ES-I3 (cell line): Measurements from ENCODE around the gene MPRIP.
"Not testable (repeated sequence)": the region's sequence is repeated elsewhere in the genome, so short reads cannot be mapped to it uniquely, and the experiment has no call there.

Source experiments
- H3K36me3 ChIP-seq: 2 replicates; pipeline ENCODE4 v1.6.1; 2013; ENCODE audit warnings: mild to moderate bottlenecking, low read length, control low read depth, moderate library complexity; ENCODE audit not compliant: insufficient read depth
- H3K4me1 ChIP-seq: 2 replicates; pipeline ENCODE4 v1.6.1; 2013; ENCODE audit warnings: mild to moderate bottlenecking, control low read depth, low read length; ENCODE audit not compliant: insufficient read depth
- H3K9ac ChIP-seq: 2 replicates; pipeline ENCODE4 v1.6.1; 2013; ENCODE audit warnings: low read depth, mild to moderate bottlenecking, low read length, moderate library complexity
- H3K9me3 ChIP-seq: 2 replicates; pipeline ENCODE4 v1.6.1; 2013; ENCODE audit warnings: mild to moderate bottlenecking, low read length, moderate library complexity; ENCODE audit not compliant: control insufficient read depth, insufficient read depth

The MPRIP gene, protein sequence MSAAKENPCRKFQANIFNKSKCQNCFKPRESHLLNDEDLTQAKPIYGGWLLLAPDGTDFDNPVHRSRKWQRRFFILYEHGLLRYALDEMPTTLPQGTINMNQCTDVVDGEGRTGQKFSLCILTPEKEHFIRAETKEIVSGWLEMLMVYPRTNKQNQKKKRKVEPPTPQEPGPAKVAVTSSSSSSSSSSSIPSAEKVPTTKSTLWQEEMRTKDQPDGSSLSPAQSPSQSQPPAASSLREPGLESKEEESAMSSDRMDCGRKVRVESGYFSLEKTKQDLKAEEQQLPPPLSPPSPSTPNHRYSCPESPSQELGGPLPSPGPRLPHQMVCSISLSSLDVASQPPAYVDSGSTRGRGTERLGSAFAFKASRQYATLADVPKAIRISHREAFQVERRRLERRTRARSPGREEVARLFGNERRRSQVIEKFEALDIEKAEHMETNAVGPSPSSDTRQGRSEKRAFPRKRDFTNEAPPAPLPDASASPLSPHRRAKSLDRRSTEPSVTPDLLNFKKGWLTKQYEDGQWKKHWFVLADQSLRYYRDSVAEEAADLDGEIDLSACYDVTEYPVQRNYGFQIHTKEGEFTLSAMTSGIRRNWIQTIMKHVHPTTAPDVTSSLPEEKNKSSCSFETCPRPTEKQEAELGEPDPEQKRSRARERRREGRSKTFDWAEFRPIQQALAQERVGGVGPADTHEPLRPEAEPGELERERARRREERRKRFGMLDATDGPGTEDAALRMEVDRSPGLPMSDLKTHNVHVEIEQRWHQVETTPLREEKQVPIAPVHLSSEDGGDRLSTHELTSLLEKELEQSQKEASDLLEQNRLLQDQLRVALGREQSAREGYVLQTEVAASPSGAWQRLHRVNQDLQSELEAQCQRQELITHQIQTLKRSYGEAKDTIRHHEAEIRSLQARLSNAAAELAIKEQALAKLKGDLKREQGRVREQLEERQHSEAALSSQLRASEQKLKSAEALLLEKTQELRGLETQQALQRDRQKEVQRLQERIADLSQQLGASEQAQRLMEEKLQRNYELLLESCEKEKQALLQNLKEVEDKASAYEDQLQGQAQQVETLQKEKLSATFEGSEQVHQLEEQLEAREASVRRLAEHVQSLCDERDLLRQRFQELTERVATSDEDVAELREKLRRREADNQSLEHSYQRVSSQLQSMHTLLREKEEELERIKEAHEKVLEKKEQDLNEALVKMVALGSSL (N-terminal part only)

DNA sequence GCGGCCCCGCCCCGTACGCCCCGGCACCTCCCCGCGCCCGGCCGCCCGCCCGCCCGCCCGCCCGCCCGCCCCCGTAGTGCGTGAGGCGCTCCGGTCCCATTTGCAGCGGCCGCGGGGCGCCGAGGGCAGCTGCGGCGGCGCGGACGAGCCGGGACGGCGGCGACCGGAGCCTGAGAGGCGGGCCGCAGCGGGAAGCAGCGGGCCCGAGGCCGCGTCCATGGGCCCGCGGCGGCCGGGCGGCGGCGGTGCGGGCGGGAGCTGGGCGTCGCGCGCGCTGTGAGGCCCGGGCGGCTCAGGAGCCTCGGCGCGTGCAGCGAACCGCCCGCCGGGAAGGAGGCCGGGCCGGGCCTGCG is at the start of gene MPRIP:
Gene MPRIP, plus strand, starts transcription at position 74 of the 353 bp plus-strand sequence. CDS start 392 bp downstream, outside the sequence.
- peak within 1 kb of the TSS; percentile 74 for H3K9ac ChIP-seq
- peaks cover 21% of the 10 kb centered on the region for H3K4me1 ChIP-seq
- H3K36me3 ChIP-seq, result no peaks in the 10 kb centered on the region
- no peaks in the 10 kb centered on the region for H3K9me3 ChIP-seq

DNA sequence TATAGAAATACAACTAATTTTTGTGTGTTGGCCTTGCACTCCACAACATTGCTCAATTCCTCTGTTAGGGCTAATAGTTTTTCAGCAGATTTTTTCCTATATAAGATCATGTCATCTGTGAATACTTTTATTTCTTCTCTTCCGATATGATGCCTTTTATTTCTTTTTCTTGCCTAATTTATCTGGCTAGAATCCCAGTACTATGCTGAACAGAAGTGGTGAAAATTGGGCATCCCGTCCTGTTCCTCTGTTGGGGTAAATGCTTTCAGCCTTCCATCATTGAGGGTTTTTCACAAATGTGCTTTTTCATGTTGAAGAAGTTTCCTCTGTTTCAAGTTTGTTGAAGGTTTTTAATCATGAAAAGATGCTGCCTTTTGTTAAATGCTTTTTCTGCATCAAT is 47.6 kb upstream of the MPRIP start:
- H3K36me3 ChIP-seq, result no peaks in the 10 kb centered on the region
- no peaks in the 10 kb centered on the region for H3K4me1 ChIP-seq
- H3K9ac ChIP-seq, result no peak overlapping the region
- no peaks in the 10 kb centered on the region for H3K9me3 ChIP-seq

DNA sequence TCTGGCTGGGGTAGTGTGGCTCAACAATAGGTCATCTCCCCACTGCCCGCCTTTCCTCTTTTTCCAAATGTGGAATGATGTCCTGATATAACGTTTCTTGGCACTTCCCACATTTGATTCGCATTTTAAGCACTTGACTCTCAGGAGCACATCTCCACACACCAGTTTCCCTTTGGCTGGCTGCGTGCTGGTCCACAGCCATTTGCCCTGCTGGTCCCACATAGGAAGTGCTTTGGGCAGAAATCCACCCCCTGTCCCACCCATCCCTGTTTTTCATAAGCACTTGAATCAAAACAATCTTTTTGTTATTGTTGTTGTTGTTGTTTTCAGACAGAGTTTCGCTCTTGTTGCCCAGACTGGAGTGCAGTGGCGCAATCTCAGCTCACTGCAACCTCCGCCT is 46.3 kb upstream of the MPRIP start:
- no peaks in the 10 kb centered on the region for H3K9me3 ChIP-seq
- no peaks in the 10 kb centered on the region for H3K4me1 ChIP-seq
- H3K9ac ChIP-seq, result no peak overlapping the region
- no peaks in the 10 kb centered on the region for H3K36me3 ChIP-seq

DNA sequence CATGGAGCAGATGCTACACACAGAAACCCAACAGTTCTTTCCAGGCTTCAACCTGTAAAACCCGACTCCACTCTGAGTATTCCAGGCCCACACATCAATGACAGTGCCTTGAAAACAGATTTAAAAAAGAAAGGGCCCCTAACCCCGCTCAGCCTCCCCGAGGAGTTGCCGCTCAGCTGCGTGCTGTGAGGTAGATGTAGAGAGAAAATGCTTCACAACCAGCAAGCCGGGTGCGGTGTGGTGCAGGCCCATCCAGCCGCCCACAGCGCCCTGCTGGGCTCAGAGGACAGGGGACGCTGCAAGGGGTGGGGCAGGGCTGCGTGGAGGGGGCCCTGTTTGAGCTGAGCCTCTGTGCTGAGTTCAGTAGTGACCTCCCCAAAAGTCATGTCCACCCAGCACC is 45.5 kb upstream of the MPRIP start:
- not testable (repeated sequence) for H3K4me1 ChIP-seq, H3K9ac ChIP-seq, H3K9me3 ChIP-seq, H3K36me3 ChIP-seq

DNA sequence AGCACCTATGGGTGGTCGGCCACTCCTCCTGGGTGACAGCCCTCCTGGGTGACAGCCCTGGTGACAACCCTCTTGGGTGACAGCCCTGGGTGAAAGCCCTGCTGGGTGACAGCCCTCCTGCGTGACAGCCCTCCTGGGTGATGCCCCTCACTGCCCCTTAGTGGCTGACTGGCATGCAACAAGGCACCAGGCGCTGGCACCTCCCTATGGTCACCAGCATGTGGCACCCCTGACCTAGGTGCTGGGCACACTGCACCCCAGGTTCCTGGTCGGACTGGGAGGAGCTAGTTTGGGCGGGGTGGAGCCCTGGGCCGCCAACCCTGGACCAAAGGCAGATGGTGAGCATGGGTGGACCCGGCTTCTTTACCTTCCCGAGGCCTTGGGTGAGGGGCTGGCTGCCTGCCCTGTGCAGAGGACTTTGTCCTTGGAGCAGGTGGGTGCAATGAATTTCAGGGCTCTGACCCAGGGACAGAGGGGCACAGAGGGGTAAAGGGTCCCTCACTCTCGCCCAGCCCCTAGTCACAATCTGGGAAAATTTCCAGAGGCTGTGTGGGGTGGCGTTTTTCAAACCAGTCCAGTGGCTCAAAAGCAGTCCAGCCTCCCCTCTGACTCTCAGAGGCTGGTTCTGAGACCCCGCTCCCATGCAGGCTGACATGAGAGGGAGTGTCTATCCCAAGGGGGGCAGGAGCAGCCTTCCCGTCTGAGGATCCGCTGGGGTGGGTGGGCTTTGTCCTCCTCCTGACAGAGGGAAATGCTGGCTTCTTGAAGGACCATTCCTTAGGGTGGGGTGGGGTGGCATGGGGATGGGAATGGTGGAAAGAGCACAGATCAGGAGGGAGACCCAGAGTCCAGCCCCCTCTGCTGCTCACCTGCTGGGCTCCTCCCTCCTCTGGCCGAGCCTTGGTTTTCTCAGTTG is 44.5 kb upstream of the MPRIP start:
- Histone ChIP-seq H3K4me1 (no peaks in the 10 kb centered on the region), H3K36me3 (no peaks in the 10 kb centered on the region), H3K9me3 (no peaks in the 10 kb centered on the region), H3K9ac (no peak overlapping the region)

DNA sequence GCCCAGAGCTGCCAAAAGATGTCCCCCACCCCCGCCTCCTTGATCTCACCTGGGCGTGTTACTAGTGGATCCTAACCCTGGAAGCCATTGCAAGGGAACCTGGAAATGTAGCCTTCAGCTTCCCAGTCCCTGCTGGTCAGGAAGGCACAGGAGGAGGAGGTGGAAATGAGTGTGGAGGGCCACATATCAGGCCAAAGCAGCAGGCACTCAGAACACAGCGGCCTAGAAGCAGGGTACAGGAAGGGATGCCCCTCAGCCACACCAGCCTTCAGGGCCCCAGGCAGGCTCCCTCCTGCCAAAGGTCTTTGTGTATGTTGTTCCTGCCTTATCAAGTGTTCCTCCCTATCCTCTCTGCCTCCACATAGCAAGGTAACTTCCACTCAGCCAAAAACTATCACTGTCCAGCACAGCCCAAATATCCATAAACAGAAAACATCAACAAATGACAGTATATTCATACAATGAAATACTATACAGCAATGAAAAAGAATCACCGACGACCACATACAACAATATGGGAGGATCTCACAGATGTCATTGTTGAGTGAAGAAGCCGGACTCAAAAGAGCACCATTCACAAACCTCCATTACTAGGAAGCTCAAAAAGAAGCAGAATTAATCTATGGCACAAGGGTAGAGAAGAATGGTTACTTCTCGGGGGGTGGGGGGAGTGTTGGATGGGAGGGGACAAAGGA is 42.2 kb upstream of the MPRIP start:
- H3K4me1 ChIP-seq, result no peaks in the 10 kb centered on the region
- H3K9ac ChIP-seq, result no peak overlapping the region
- H3K9me3 ChIP-seq, result no peaks in the 10 kb centered on the region
- H3K36me3 ChIP-seq, result no peaks in the 10 kb centered on the region

DNA sequence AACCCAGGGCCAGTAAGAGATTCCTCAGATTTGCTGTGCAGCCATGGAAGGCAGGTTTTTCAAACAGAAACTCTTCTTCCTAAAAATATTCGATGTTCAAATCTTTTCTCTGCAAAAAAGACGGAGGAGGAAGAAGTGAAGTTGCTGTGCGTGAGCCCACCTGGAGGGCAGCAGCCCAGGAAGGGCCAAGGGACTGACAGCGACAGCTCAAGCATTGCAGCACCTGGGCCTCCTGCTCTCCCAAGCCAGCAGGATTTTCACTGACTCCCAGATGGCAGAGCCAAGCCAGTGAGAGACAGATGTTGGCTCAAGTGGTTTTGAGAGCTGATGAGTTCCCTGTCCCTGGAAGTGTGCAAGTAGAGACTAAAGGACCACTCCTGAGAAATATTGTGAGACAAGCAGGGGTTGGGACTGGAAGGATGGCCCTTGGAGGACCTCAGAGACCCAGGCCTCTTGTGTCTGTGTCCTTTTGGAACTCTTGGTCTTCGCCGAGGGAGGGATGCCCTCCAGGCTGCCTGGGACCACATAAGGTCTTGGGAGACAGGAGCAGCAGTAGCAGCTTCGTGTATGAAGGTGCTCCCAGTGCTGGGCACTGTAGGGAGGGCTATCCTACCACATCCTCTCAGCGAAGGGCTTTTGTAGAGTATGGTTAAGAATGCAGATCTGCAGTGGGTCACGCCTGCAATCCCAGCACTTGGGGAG is 41.0 kb upstream of the MPRIP start:
- no peaks in the 10 kb centered on the region for H3K36me3 ChIP-seq
- H3K4me1 ChIP-seq, result no peaks in the 10 kb centered on the region
- H3K9me3 ChIP-seq, result no peaks in the 10 kb centered on the region
- H3K9ac ChIP-seq, result no peak overlapping the region

DNA sequence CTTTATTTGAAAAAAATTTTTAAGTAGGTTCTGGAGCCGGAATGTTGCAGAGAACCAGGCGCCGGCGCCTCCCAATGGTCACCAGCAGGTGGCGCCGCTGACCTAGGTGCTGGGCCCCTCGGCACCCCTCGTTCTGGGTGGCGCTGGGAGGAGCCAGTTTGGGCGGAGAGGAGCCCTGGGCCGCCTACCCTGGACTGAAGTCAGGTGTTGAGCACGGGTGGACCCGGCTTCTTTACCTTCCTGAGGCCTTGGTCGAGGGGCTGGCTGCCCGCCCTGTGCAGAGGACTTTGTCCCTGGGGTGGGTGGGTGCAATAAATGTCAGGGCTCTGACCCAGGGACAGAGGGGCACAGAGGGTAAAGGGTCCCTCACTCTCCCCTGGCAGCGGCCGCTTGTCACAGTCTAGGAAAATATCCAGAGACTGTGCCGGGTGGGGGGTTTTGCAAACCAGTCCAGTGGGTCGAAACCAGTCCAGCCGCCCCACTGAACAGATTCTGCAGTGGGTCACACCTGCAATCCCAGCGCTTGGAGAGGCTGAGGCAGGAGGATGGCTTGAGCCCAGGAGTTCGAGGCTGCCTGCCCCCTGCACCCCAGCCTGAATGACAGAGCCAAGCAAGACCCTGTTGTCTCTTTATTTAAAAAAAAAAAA is 40.3 kb upstream of the MPRIP start:
- H3K36me3 ChIP-seq, result no peaks in the 10 kb centered on the region
- H3K9me3 ChIP-seq, result no peaks in the 10 kb centered on the region
- no peaks in the 10 kb centered on the region for H3K4me1 ChIP-seq
- H3K9ac ChIP-seq, result no peak overlapping the region

DNA sequence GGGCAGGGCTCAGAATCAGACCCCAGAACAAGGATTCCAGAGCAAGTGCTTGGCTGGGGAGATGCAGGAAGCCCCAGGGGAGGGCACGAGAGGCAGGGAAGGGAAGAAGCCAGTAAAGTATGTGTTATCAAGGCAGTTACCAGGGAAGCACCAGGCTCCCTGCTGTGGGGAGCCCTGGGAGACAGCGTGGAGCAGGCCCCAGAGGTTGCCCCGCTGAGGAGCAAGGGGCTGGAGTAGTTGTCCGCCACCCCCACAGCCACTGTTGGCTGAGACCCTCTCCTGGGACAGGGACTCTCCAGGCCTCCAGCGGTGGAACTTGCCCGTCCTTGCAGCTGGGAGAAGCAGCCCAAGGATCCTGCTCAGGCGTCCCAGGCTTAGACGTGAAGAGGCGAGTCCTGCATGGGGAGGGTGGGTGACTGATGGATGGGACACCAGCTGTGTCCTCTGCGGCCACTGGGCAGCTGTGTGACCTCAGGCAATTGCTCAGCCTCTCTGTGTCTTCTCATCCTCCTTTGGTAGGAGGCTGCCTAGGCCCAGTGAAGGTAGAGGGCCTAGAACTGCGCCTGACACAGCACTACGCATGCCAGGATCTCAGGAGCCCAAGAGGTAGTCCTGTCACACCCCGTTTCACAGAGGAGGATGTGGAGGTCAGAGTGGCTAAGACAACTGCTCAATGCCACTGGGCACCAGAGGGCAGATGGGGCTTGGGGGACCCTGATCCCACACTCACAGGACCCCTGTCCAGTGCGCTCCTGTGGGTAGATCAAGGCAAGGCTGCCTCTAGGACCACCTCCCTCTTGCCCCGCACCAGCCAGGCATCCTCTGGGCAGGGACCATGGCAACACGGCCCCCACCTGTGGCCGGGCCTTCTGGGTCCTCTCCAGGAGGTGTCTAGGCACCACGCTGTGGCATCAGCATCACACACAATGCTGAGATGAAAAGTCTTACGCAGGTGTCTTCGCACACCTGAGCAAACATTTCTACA is 39.2 kb upstream of the MPRIP start:
- not testable (repeated sequence) for H3K4me1 ChIP-seq, H3K36me3 ChIP-seq, H3K9ac ChIP-seq, H3K9me3 ChIP-seq

DNA sequence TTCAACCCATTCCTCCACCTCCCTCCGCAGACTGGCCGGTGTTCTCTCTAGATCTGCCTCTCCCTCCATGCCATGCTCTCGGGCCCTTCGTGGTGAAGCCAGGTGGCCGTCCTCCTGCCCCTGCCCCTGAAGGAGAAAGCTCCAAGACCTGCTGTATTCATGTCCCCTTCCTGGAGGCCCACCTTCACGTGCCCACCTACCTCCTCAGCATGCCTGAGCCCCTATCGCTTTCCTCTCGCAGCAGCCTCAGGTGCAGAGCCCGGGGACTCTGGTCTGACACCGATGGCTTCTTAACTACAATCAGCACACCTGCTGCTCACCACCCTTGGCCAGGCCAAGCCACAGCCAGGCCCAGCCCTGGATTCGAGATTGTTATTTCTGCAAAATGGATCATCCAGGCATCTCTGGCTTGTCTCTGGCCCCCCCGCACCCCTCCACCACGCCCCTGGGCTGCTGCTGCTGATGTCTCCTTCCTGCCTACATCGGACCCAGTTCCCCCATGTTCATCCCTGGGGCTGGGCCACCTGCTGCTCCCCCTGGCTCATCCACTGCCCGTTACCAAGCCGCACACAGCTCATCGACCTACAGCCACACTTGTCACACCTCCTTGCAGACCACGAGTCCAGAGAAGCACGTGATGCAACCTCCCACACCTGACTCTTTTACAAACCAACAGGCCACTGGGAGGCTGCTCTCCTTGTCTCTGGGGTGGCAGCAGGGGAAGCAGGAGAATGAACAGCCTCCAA is 37.8 kb upstream of the MPRIP start:
- Histone ChIP-seq H3K4me1 (no peaks in the 10 kb centered on the region), H3K9ac (no peak overlapping the region), H3K9me3 (no peaks in the 10 kb centered on the region), H3K36me3 (no peaks in the 10 kb centered on the region)

DNA sequence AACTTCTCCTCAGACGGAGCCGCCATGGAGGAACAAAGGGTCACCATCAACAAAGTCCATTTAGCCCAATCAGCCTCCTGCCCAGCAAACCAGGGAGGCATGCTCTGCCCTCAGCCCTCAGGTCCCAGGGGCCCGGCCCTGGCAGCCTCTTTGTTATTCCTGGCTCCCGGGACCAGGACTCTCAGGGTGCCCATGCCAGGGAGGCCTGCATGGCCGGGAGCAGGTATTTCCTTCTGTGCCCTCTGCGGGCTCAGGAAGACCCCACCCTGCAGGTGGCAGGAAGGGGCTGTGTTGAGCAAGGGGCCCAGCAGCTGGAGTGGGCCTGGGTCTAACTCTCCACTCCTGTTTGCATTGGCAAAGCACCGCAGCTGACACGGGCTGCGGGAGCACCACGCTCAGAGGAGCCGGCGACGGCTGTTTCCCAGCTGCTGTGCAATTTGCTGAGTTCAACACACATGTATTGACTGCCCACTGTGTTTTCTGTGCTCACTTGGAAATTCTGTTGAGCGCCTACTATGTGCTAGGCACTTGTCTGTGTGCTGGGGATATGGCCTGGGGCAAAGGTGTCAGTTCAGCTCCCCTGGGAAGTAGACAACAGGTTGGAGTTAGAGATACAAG is 37.2 kb upstream of the MPRIP start:
- H3K4me1 ChIP-seq, H3K9ac ChIP-seq, H3K36me3 ChIP-seq, H3K9me3 ChIP-seq: not testable (repeated sequence)
